ENCODE results near the gene ST6GALNAC3. TPM values are rescaled to one million over a fixed set of nuclear protein-coding genes. Genes with fewer than 3 reads are reported as not detected.

ST6GALNAC3 gene
- total and polyA plus RNA-seq, 3 donors from 2014 or later, result 0.46 to 0.87 (median 0.74) TPM

DNA sequence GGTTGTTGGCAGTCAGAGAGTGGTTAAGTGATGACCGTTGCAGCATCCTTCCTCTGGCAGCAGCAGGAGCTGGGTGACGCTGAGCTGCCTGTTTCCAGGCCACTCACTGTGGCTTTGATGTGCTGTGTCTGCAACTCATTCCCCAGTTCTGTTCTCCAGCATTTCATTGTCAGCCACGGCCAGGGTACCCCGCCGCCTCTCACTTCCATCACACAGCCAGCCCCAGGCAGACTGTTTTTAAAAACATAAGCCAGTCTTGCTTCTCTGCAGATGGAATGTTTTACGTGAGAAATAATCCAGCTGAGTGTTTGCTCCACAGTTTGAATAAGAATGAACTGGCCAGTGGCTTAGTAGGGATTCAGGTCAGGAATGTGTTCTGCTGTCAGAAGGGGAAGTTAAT is 21.5 kb upstream of the ST6GALNAC3 start:
- 47 to 48% methylated on average over 6 of the region's 6 CpGs for WGBS, 2 donors
- intact Hi-C loops (cut with DNase I; ENCODE audit: low total_unique reads), result no loop called here
- Histone ChIP-seq H3K9me3 (no peaks in the 10 kb centered on the region), H3K27ac (no peak overlapping the region), H3K27me3 (no peaks in the 10 kb centered on the region), H3K4me3 (no peak overlapping the region), H3K4me1 (no peaks in the 10 kb centered on the region), H3K36me3 (ENCODE audit: low read depth, missing control alignments) (no peaks in the 10 kb centered on the region)
- TF ChIP-seq CTCF (IDR thresholded peaks at IDR 0.05), result no peak
- no peak for TF ChIP-seq POLR2A (IDR thresholded peaks at IDR 0.05)
- no peak for DNase-seq

DNA sequence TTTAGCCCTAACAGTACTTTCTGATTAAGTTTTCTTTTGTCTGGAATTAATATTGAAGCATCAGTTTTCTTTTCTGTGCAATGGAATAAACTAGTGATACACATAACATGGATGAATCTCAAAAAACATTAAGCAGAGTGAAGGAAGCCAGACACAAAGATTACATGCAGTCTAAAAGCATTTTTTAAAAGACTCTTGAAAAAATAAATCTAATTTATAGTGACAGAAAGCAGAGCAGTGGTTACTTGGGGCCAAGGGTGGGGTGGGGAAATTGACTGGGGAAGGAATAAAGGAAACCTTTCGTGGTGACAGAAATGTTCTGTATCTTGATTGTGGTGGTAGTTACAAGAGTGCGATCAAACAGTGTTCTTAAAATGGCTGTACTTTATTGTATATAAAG is 20.2 kb upstream of the ST6GALNAC3 start:
- H3K27ac ChIP-seq, result no peak overlapping the region
- WGBS, 2 donors, result 78 to 85% methylated on average over 2 of the region's 2 CpGs
- no peaks in the 10 kb centered on the region for H3K27me3 ChIP-seq
- no peaks in the 10 kb centered on the region for H3K9me3 ChIP-seq
- H3K36me3 ChIP-seq (ENCODE audit: low read depth, missing control alignments), result no peaks in the 10 kb centered on the region
- no peak for DNase-seq
- H3K4me1 ChIP-seq, result no peaks in the 10 kb centered on the region
- TF ChIP-seq POLR2A (IDR thresholded peaks at IDR 0.05) (no peak), CTCF (IDR thresholded peaks at IDR 0.05) (no peak)
- intact Hi-C loops (cut with DNase I; ENCODE audit: low total_unique reads), result no loop called here
- H3K4me3 ChIP-seq, result no peak overlapping the region

GRCh38 chr1:76055987-76056386 is 18.6 kb upstream of the ST6GALNAC3 start:
- Histone ChIP-seq H3K27ac (no peak overlapping the region), H3K9me3 (no peaks in the 10 kb centered on the region), H3K4me1 (no peaks in the 10 kb centered on the region), H3K4me3 (no peak overlapping the region), H3K27me3 (no peaks in the 10 kb centered on the region), H3K36me3 (ENCODE audit: low read depth, missing control alignments) (no peaks in the 10 kb centered on the region)
- 85 to 88% methylated on average over 4 of the region's 4 CpGs for WGBS, 2 donors
- intact Hi-C loops (cut with DNase I; ENCODE audit: low total_unique reads), result no loop called here
- TF ChIP-seq POLR2A (IDR thresholded peaks at IDR 0.05) (no peak), CTCF (IDR thresholded peaks at IDR 0.05) (no peak)
- no peak for DNase-seq

DNA sequence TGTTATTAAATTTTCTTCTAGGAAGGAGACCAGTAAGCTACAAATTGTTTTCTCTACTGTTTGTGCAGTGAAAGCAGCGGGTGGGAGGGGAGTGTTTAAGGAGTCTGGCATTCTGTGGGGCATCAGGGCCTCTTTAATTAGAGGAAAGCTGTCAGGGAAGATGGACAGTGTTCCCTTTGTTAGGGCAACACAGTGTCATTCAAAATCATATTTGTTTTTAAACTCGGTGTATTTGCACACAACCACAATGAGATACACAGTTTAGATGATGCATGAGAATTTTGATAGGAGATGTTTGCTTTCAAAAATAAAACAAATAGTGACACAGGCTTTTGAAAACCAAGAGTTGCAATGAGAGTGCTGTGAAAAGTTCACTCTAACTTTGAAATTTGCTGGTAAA is 15.1 kb upstream of the ST6GALNAC3 start:
- TF ChIP-seq CTCF (IDR thresholded peaks at IDR 0.05) (no peak), POLR2A (IDR thresholded peaks at IDR 0.05) (no peak)
- WGBS, 2 donors, result 36 to 43% methylated on average over 2 of the region's 2 CpGs
- intact Hi-C loops (cut with DNase I; ENCODE audit: low total_unique reads), result no loop called here

DNA sequence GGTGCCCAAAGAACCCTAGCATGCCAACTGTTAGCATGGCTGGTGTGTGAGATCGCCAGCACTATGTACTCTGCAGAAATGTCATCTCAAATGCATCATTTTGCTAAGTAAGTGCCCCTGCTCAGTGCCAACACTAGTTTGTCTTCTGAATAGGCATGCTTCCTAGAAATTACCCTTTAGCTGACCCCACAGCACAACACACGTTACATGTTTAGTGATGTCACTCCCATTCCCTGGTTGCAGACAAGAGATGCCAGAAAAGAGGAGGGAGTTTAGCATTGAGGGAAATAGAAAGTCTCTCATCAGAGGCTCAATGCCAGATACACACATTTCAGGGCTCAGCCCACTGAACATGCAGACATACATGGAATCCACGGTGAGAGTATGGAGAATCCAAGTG is 9.3 kb upstream of the ST6GALNAC3 start:
- Histone ChIP-seq H3K4me3 (no peak overlapping the region), H3K27ac (no peak overlapping the region), H3K27me3 (no peaks in the 10 kb centered on the region), H3K36me3 (ENCODE audit: low read depth, missing control alignments) (no peaks in the 10 kb centered on the region), H3K9me3 (no peaks in the 10 kb centered on the region), H3K4me1 (no peaks in the 10 kb centered on the region)
- intact Hi-C loops (cut with DNase I; ENCODE audit: low total_unique reads), result no loop called here
- TF ChIP-seq POLR2A (IDR thresholded peaks at IDR 0.05), result no peak
- no peak for TF ChIP-seq CTCF (IDR thresholded peaks at IDR 0.05)
- 73 to 79% methylated on average over 3 of the region's 3 CpGs for WGBS, 2 donors
- no peak for DNase-seq

More for the DNA sequence above, 15.1 kb upstream of the ST6GALNAC3 start:
- no peaks in the 10 kb centered on the region for H3K36me3 ChIP-seq (ENCODE audit: low read depth, missing control alignments)
- no peaks in the 10 kb centered on the region for H3K27me3 ChIP-seq
- H3K4me1 ChIP-seq, result no peaks in the 10 kb centered on the region
- H3K9me3 ChIP-seq, result no peaks in the 10 kb centered on the region
- no peak overlapping the region for H3K27ac ChIP-seq
- no peak overlapping the region for H3K4me3 ChIP-seq
- no peak for DNase-seq

All from testis (tissue), 3 donors.